Left renal pelvis (tissue), 4 donors: Measurements from ENCODE around the gene DIS3L2. TPM values are rescaled to one million over a fixed set of nuclear protein-coding genes. Genes with fewer than 3 reads are reported as not detected.
"Not testable (repeated sequence)": the region's sequence is repeated elsewhere in the genome, so short reads cannot be mapped to it uniquely, and the experiment has no call there.

Experiments
- DNase-seq, 4 donors: peaks; one replicate each; pipeline ENCODE4 v3.0.0-alpha.2; 2013; ENCODE audit warnings: low read depth in 4 of 4, low spot score in 3 of 4
- polyA plus RNA-seq, 4 donors: library from polyadenylated mRNA; unstranded; fragments of 120-200 nt; gene quantifications; one replicate each; pipeline ENCODE4 v1.2.1, GENCODE V29; 2013; ENCODE audit not compliant: insufficient read length in 4 of 4

DIS3L2 gene
- polyA plus RNA-seq, 4 donors: 26.5 to 42.7 (median 33.0) TPM

DNA sequence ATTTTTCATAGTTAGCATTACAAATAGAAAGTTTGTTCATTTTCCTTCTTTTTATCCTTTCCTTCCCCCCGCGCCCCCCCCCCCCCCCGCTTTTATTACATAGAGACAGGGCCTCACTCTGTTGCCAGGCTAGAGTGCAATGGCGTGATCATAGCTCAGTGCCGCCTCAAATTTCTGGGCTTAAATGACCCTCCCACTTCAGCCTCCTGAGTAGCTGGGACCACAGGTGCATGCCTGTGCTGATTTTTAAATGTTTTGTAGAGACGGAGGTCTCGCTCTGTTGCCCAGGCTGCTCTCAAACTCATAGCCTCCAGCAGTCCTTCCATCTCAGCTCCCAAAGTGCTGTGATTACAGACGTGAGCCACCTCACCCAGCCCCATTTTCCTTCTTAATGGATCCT lies 325.8 kb downstream of the DIS3L2 start:
- peak in 1 of 4 donors; percentile 25 for DNase-seq

DNA sequence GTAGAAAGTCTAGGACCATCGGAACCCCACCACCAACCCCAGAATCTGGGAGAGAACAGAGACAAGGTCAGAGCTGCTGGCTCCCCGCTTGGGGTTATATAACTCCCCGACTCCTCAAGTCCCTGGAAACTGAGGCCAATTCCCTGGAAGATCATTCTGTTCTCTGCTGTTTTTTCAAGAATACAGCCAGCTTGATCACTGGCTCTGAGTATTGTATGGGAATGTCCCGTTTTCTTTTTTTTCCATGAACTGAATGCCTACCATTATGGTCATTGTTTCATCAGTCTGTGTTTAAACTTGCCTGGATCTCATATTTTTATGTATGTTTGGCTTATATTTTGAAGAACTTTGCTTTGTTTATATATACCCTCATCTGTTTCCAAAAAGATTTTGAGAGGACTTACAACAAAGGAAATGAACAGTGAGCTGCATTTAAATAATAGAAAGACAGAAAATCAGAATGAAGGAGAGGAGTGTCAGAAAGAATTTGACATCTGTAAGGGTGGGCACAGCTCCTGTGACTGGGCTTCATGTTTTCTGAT lies 327.0 kb downstream of the DIS3L2 start:
- DNase-seq: no peak

DNA sequence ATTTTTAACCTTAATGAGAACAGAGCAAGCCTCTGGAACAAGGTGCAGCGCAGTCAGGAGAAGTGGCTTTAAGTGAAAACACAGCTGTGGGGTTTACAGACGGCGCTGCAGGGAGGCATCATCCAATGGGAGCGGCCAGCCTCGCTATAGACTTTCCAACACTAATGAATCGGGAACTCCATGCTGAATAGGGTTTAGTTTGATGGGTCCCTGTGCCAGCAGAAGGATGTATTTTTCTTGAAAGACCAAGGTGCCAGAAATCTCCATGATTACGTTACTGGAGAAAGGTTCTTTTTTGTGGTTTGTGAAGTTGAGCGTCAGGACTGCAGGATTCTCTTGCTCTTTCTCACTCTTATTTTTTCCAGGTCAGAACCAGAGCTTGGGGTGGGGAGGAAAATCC lies 329.2 kb downstream of the DIS3L2 start:
- no peak for DNase-seq

DNA sequence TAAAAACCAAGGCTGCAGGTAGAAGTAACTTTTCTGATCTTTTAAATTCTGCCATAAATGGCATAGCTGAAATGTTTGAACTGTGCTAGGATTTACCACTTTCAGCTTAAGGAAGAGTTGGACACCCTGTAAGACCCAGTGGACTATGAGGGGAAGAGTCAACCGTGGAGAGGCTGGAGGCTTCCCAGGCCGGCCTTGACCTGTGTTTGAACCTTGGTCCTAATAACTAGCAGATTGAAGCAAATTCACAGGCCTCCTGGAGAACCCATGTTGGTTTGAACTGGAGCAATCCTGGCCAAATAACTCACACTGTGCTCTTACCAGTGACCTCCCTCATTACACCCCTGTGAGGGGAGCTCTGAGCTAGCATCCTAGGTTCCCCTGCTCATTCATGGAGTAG lies 329.8 kb downstream of the DIS3L2 start:
- DNase-seq: no peak

DNA sequence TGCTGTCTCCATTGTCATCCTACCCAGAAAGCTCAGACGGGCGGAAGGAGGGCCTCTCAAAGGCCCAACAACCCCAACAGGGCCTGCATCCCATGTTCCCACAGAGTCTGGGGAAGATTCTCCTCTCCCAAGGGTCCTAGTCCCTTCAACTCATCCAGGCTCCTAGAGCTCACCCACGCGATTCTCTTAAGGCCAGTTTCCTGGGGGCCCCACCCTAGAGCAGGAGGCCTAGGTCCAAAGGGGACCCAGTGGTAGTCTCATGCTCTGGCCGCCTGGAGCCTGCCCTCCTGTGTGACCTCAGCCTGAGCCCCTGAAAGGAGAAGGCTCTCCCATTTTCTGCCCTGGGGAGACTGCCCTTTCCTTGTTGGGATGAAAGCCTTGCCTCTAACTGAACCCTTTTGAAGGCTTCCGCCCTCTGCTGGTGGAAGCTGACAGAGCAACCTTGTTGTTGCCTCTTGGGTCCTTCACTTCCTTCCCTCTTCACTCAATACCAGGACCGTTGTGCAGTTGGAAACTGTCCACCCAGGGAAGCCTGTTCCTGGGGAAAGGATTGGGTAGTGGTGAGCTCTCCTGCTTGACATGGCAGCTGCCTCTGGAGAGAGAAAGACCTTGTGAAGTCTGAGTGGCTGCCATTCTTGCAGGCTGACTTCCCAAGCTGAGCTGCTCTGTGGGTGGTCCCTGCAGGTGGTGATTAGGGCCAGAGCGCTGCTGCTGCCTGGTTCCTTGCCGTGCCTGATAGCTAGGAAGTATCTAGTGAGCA lies 331.1 kb downstream of the DIS3L2 start:
- no peak for DNase-seq

DNA sequence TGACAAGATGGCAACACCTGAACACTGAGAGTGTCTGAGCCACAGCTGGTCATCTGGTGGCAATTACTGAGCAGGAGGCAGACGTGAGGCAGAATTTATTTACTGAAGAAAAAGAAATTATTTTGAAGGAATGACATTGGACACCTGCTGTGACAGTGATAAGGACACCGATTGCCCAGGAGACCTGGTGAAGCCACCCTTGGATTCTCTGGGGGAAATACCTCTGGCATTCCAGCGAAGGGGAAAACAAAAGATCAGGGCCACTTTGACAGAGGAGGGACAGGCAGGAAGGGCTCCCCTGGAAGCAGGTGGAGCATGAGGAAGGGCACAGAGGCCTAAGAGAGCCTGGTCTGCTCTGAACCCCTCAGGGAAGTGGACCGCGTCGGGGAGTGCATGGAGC lies 331.7 kb downstream of the DIS3L2 start:
- no peak for DNase-seq

DNA sequence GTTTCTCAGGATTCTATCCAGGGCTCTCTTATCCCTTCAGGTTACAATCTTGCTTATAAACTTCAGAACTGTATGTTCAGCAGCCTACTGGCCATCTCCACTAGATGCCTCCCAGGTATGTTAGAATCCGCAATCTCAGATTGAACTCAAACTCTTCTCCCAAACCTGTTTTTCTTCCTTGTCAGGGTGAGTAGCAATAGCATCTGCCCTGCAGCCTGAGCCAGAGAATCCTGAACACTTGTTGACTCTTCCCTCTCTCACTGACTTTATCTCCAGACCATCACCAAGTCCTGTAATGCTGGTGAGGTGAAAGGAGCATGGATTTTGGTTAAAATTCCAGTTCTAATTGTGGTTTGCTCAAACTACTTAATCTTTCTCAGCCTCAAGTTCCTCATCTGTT lies 334.5 kb downstream of the DIS3L2 start:
- no peak for DNase-seq

DNA sequence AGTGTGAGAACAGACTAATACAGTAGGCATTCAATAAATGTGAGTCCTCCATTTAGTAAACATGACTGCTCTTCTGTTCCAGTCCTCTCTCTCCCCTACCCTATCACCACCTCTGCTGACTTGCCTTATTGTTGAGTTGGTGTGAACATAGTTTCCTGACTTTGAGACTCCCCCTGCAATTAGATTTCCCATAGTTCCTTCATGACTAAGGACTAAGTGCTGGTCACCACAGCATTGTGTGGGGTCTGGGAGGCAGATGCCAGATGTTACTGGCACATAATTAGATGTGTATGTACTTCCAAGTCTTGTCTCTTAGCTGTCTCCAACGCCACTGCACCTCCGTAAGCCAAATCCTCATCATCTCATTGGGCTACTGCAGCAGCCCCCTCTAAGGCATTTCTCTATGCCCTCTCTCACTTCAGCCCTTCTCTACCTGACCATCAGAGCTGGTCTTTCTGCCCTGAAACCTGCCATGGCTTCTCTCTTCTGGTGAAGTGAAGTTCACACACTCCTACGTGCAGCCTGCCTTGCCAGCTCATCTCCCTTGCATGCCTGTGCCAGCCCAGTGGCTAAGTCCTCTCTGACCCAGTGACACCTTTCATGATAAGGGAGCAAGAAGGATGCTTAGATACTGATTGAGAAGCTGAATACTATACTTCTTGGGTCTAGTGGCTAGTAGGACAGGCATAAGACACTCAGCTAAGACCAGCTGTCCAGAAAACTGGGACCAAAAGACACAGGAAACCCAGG lies 335.4 kb downstream of the DIS3L2 start:
- no peak for DNase-seq

DNA sequence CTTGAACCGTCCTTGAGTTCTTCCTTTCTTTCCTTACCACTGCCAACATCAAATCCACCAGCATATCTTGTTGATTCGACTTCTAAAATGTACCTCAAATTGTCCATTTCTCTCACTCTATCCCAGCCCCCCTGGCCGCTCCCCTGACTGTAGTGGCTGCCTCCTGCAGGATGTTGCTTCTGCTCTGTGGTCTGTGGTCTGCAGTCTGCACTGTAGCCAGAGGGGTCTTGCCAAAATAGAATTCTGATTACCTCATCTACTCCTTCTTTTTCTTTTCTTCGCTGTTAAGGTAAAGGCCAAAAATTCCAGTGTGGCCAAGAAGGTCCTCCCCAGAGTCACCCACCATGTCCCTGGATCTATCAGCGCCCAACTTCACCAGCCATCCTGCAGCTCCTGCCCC lies 337.6 kb downstream of the DIS3L2 start:
- DNase-seq: no peak

DNA sequence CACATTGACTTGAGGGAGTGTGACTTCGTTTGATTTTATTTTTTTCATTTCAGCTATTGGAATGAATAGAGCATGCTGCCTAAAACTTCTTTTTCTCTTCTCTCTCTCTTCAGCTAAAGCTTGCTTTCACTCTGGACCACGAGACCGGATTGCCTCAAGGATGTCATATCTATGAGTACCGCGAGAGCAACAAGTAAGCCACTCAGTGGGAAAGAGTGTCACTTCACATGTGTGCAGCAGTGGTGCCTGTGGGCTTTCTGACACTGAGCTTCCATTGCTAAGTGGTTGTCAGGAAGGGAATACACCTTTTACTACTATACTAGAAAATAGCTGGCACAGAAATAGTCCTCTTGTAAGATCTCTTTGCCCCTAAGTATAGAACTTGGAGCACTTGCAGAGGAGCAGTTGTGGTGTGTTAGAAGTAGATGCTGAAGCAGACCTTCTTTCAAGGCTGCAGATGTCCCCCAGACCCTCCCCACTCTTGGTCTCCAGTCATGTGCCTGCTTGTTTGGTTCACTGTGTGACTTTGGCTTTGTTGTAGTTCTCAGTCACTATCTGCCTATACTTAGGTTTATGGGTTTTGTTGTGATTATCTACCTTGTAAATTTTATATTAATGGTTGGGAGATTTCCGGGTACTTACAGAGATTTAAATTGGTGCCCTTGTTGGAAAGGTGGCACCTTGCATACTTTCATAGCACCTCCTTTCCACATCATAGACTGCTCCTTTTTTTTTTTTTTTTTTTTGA lies 338.6 kb downstream of the DIS3L2 start:
- no peak for DNase-seq

DNA sequence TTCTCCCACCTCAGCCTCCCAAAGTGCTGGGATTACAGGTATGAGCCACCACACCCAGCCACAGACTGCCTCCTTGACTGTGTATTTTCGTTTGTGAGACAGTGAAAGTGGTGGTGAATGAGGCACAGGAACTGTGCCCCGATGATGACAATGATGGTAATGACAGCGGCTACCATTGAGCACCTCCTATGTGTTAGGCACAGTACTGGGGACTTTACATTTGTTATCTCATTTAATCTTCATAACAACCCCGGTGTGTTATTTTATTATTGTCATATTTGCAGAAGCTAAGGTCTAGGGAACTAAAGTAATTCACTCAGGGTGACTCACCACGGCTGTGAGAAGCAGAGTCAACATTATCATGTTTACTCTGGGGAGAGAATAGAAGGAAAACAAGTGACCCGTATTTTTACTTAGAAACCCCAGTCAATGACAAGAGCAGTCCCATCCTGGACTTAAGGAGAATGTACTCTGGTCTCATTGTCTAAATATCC lies 339.4 kb downstream of the DIS3L2 start:
- no peak for DNase-seq

DNA sequence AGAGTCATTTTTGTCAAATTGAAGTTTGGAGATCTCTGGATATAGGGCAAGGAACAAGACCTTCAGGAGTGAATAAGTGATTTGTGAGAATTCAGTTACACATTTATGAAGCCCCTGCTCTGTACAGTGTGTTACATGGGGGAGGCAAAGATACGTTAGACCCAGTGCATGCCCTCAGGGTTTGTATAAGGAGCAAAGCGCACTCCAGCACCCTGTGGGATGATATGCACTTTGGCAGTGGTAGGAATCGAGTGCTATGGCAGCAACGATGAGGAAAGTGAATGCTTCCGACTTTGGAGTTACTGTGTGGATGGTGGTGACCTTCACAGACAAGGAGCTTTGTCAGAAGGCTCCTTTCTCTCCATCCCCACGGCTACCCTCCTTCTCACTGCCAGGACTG lies 342.7 kb downstream of the DIS3L2 start:
- DNase-seq: no peak

DNA sequence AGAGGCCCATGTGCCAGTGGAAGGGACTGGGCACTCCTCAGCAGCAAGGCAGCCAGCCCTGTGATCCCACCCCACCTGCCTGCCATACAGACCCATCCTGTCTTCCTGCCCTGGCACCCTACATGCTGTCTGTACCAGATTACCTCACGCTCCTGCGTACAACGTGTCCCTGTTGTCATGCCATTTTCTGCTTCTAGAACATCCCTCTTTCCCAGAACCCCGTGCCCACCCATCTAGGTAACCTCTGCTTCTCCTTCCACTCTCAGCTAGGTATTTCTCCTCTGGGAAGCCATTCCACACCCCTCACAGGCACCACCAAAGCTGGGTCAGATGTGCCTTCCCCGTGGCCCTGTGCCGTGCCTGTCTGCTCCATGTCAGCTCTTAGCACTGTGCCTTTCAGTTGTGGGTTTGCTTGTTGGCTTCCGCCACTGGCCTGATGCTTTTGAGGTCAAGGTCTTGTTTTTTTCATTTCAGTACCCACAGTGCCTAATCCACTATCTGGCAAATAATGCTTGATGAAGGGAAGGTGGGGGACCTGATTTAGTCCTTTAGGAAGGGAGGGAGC lies 345.3 kb downstream of the DIS3L2 start:
- DNase-seq: no peak

DNA sequence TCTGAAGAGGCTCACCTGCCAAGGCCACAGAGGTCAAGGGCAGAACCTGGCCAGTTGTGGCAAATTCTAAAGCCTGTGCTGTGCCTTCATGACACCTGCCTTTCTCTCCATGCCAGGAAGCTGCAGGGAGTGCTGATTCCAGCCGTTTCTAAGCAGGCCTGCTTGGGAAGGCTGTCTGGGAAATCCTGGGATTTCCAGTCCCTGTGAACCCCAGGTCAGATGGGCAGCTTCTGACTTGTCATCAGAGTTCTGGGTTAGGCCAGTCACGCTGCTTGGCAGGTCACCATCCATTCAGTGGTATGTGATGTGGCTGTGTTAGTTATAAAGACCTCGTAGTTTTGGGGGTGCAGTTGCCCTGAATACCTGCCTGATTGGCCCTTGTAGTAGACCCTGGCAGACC lies 346.3 kb downstream of the DIS3L2 start:
- no peak for DNase-seq

DNA sequence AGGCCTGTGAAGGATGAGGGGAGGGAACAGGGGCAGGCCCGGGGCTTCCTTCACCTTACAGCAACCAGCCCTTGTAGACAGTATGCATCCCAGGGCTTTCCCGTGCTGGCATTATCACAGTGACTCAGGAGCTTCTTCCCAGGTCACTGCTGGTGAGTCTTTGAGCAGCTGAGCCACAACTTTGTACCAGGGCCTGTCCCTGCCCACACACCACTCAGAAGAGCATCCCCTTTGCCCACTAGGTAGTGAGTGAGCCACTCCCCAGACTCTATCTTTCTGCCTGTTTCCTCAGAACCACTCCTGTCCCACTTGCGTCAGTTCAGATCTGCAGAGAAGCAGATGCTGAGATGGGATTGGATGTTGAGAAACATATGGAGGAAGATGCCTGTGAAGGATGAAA lies 347.5 kb downstream of the DIS3L2 start:
- DNase-seq: no peak

DNA sequence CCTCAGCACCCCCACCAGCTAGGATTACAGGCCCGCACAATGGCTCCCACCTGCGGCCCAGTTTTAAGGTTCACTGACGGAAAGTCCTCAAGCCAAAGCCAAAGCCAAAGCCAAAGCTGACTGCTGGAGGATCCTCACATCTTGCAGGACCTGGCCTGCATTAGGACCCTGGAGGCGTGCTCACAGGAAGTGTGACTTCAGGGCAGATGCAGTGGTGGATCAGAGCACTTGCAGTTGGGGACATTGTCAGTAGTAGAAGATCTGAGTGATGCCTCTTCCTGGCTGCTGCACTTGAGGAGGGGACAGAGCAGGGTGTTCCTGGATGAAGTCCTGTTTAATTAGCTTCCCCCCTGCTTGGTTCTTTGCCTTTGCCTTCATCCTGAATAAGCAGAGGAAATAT lies 348.1 kb downstream of the DIS3L2 start:
- DNase-seq: no peak

DNA sequence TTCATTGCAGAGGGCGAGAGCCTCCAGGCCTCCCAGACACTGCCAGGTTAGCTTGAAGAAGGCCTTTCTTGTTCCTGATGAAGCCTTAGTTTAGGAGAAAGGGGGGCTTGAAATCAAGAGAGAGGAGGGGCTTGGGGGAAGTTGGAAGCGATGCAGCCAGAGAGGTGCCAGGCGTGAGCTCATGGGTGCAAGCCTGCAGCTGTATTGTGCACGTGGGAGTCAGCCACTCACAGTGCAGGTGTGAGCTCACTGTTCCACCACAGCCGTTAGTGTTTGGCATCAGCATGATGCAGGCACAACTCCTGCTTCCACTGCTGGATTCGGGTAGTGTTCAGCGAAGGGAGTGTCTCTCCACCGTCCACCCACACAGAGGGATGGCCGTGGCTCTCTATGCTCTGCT lies 348.6 kb downstream of the DIS3L2 start:
- DNase-seq: no peak

DNA sequence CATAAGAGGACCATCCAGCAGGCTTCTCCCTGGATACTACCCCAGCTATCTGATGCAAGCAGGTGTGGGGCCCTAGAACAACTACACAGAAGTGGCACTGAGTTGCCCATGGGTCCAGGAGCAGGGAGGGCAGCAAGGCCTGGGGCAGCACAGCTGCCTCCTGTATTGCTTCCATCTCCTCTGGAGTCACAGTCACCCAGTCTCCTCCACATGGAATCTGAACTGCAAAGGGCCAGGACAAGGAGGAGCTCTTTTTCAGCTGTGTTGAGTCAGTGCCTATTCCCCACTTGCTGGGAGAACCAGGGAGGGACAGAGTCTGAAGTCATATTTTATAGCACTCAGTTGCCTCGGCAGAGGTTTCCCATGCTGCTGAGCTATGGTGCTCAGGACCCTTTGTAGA lies 349.2 kb downstream of the DIS3L2 start:
- no peak for DNase-seq

DNA sequence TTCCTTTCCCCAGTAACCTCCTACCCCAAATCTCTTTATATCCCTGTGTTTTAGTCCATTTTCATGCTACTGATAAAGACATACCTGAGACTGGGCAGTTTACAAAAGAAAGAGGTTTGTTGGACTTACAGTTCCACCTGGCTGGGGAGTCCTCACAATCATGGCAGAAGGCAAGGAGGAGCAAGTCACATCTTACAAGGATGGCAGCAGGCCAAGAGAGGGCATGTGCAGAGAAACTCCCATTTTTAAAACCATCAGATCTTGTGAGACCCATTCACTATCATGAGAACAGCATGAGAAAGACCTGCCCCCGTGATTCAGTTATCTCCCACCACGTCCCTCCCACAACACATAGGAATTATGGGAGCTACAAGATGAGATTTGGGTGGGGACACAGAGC lies 352.1 kb downstream of the DIS3L2 start:
- DNase-seq: not testable (repeated sequence)

DNA sequence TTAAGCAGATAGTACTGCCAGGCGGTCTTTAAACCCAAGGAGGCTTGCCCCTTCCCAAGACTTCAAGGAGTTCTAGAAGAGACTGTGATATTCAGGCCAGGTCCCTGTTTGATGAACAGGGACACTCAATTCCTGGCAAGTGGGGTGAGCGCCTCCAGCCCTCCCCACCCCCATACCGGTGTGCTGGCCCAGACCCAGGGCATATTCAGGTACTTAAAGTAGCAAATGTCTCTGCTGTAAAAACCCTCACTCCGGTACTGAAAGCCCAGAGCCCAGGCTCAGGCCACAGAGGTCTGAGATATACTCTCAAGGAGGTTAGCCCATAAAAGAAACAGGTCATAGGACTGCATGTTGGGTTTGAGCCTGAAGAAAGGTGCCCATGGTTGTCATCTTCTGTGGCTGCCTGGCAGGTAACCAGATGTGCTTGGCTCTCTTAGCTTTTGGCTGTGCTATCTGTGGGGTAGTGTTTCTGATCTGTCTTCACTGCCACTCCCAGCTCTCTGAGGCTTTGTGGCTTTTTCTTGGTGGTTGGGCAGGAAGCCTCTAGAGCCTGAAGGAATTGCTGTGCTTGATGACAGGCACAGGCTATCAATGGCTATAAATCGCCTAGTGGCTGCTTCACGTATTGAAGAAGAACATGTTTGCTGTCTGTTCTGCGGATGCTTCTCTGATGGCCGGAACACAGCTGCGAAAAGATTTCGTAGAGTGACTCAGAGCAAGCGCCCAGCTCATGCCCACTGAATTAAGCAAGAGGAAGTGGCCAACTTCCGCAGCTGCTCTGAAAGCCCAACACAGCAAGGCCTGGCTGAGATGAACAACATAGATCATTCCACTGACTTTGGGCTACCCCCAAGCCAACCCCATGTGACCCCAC lies 353.8 kb downstream of the DIS3L2 start:
- DNase-seq: no peak
